HG03097 (cell line): ENCODE measurements around the gene ZSCAN18.

Experiments
- ATAC-seq: cut with Tn5 transposase; IDR thresholded peaks from one replicate; pipeline ENCODE4 v1.9.1; 2021; ENCODE audit not compliant: unreplicated experiment, low FRiP score

Gene ZSCAN18

GRCh38 chr19:58046856-58047255 is 51.2 kb downstream of the ZSCAN18 start:
- ATAC-seq, result no peak

GRCh38 chr19:58045411-58046050 is 52.5 kb downstream of the ZSCAN18 start:
- ATAC-seq, result no peak

- ATAC-seq, result no peak
Observed at GRCh38 chr19:58044886-58045285, 53.1 kb downstream of the ZSCAN18 start.

- ATAC-seq, result no peak
Observed at GRCh38 chr19:58044391-58044790, 53.6 kb downstream of the ZSCAN18 start.

GRCh38 chr19:58042495-58043340 is 55.3 kb downstream of the ZSCAN18 start:
- no peak for ATAC-seq

- ATAC-seq, result no peak
Observed at GRCh38 chr19:58040751-58041525, 57.1 kb downstream of the ZSCAN18 start.

GRCh38 chr19:58038688-58039204 is 59.3 kb downstream of the ZSCAN18 start:
- ATAC-seq, result no peak

GRCh38 chr19:58037927-58038687 is 59.9 kb downstream of the ZSCAN18 start:
- ATAC-seq, result no peak

GRCh38 chr19:58035863-58036262 is 62.2 kb downstream of the ZSCAN18 start:
- no peak for ATAC-seq

- no peak for ATAC-seq
Observed at GRCh38 chr19:58034477-58034793, 63.6 kb downstream of the ZSCAN18 start.
